NB4 (cell line): ENCODE measurements around the gene SLC38A2.

Experiments
- CTCF ChIP-seq: IDR thresholded peaks from one replicate; pipeline ENCODE4 v1.5.1; 2012; ENCODE audit warnings: low read depth, low read length
- MAX ChIP-seq: IDR thresholded peaks from 2 replicates; pipeline ENCODE4 v1.6.1; 2011; ENCODE audit warnings: low read depth, low read length
- MYC ChIP-seq: IDR thresholded peaks from 2 replicates; pipeline ENCODE4 v1.6.1; 2011; ENCODE audit warnings: low read depth, low read length
- POLR2A ChIP-seq: IDR thresholded peaks from 2 replicates; pipeline ENCODE4 v1.6.1; 2011; ENCODE audit warnings: mild to moderate bottlenecking; ENCODE audit not compliant: insufficient read length; ENCODE audit errors: extremely low read depth

DNA sequence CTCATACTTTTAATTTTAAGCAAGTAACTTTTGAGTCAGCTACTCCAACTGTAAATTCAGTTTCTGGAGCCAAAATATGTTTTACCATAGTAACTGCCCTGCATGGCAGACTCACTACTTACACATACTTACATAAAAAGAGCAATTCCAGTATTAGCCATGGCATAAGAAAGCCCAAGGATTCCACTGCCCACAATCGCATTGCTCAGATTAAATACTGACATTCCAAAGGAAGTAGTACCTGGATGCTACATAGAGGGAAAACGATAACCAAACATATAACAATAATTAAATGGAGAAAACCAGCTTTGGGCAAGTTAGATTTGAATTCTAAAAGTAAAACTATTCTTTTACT is 2.2 kb downstream of the SLC38A2 start:
- no peak for TF ChIP-seq POLR2A
- no peak for TF ChIP-seq CTCF
- TF ChIP-seq MAX, result no peak
- TF ChIP-seq MYC, result no peak
